Astrocyte (in vitro differentiated cells and primary cell): ENCODE measurements around the gene PTPRD. TPM values are rescaled to one million over a fixed set of nuclear protein-coding genes. Genes with fewer than 3 reads are reported as not detected.

ENCODE experiments used
- DNase-seq: peaks from one replicate; pipeline ENCODE4 v3.0.0-alpha.2; 2010; ENCODE audit warnings: low read depth
- FAIRE-seq: peaks from 2 replicates; lab custom pipeline; 2011; peaks lifted over from hg19 to GRCh38; lab: Jason Lieb, UNC
- H2AFZ ChIP-seq: 2 replicates; pipeline ENCODE4 v1.6.0; 2012; ENCODE audit warnings: low read depth, low read length, inconsistent platforms
- H3K27ac ChIP-seq: 2 replicates; pipeline ENCODE4 v1.5.1; 2011; ENCODE audit warnings: low read depth, low read length, inconsistent platforms
- H3K27me3 ChIP-seq: 2 replicates; pipeline ENCODE4 v1.6.0; 2011; ENCODE audit warnings: low read length, inconsistent platforms; ENCODE audit not compliant: insufficient read depth
- H3K36me3 ChIP-seq: 2 replicates; pipeline ENCODE4 v1.5.1; 2011; ENCODE audit warnings: low read length, inconsistent platforms; ENCODE audit not compliant: insufficient read depth
- H3K4me1 ChIP-seq: 2 replicates; pipeline ENCODE4 v1.5.1; 2011; ENCODE audit warnings: low read length, inconsistent platforms; ENCODE audit not compliant: insufficient read depth
- H3K4me2 ChIP-seq: 2 replicates; pipeline ENCODE4 v1.6.0; 2012; ENCODE audit warnings: low read length, inconsistent platforms
- H3K4me3 ChIP-seq: 2 replicates; pipeline ENCODE4 v1.5.1; 2011; ENCODE audit warnings: low read depth, mild to moderate bottlenecking, low read length, inconsistent platforms; ENCODE audit not compliant: insufficient read depth
- H3K79me2 ChIP-seq: 2 replicates; pipeline ENCODE4 v1.6.0; 2012; ENCODE audit warnings: mild to moderate bottlenecking, low read length, inconsistent platforms; ENCODE audit not compliant: insufficient read depth
- H3K9ac ChIP-seq: 2 replicates; pipeline ENCODE4 v1.6.0; 2012; ENCODE audit warnings: mild to moderate bottlenecking, low read length, inconsistent platforms
- H3K9me3 ChIP-seq: 2 replicates; pipeline ENCODE4 v1.5.1; 2012; ENCODE audit warnings: low read depth, mild to moderate bottlenecking, low read length, inconsistent platforms; ENCODE audit not compliant: insufficient read depth
- H4K20me1 ChIP-seq: 2 replicates; pipeline ENCODE4 v1.6.0; 2012; ENCODE audit warnings: low read length, inconsistent platforms; ENCODE audit not compliant: insufficient read depth
- H3K27ac Mint-ChIP-seq: one replicate; pipeline ENCODE4 v1.8.0; 2021; ENCODE audit warnings: mild to moderate bottlenecking, mixed read lengths; ENCODE audit not compliant: unreplicated experiment
- H3K27me3 Mint-ChIP-seq: one replicate; pipeline ENCODE4 v1.8.0; 2021; ENCODE audit warnings: low read depth, mixed read lengths; ENCODE audit not compliant: unreplicated experiment
- H3K36me3 Mint-ChIP-seq: one replicate; pipeline ENCODE4 v1.8.0; 2021; ENCODE audit warnings: low read depth, mixed read lengths; ENCODE audit not compliant: unreplicated experiment
- H3K4me1 Mint-ChIP-seq: one replicate; pipeline ENCODE4 v1.8.0; 2021; ENCODE audit warnings: low read depth, mixed read lengths; ENCODE audit not compliant: unreplicated experiment
- H3K4me3 Mint-ChIP-seq: one replicate; pipeline ENCODE4 v1.8.0; 2021; ENCODE audit warnings: mild to moderate bottlenecking, moderate library complexity, mixed read lengths; ENCODE audit not compliant: unreplicated experiment
- H3K9me3 Mint-ChIP-seq: one replicate; pipeline ENCODE4 v1.8.0; 2021; ENCODE audit warnings: mild to moderate bottlenecking, mixed read lengths; ENCODE audit not compliant: unreplicated experiment
- EZH2 ChIP-seq: IDR thresholded peaks from 2 replicates; pipeline ENCODE4 v1.6.1; 2012; ENCODE audit warnings: mild to moderate bottlenecking, low read length, inconsistent platforms; ENCODE audit not compliant: insufficient read depth
- total RNA-seq: library from RNA; stranded (reverse); gene quantifications from 2 replicates; pipeline ENCODE4 v1.2.1, GENCODE V29; 2021
- TF ChIP-seq, protein P1 (sequence below): IDR thresholded peaks from 2 replicates; pipeline ENCODE4 v1.5.1; 2011; ENCODE audit warnings: low read depth, mild to moderate bottlenecking, inconsistent platforms, low read length, moderate library complexity; ENCODE audit not compliant: insufficient read depth

The PTPRD gene
- total RNA-seq, 1 donor from 2014 or later: 88.1 TPM

GRCh38 chr9:8549214-8549613 lies 2063.6 kb downstream of the PTPRD start:
- no peaks in the 10 kb centered on the region for H3K9me3 ChIP-seq
- H3K79me2 ChIP-seq: no peaks in the 10 kb centered on the region
- H2AFZ ChIP-seq: no peak overlapping the region
- Mint-ChIP-seq H3K27ac (no peak overlapping the region), H3K4me3 (no peak overlapping the region), H3K36me3 (peaks cover 2% of the 10 kb centered on the region), H3K27me3 (no peaks in the 10 kb centered on the region), H3K4me1 (no peaks in the 10 kb centered on the region), H3K9me3 (no peaks in the 10 kb centered on the region)
- DNase-seq: no peak
- no peaks in the 10 kb centered on the region for H3K4me1 ChIP-seq
- H4K20me1 ChIP-seq: no peaks in the 10 kb centered on the region
- H3K27ac ChIP-seq: no peak overlapping the region
- no peak for TF ChIP-seq EZH2
- TF ChIP-seq, protein P1, sequence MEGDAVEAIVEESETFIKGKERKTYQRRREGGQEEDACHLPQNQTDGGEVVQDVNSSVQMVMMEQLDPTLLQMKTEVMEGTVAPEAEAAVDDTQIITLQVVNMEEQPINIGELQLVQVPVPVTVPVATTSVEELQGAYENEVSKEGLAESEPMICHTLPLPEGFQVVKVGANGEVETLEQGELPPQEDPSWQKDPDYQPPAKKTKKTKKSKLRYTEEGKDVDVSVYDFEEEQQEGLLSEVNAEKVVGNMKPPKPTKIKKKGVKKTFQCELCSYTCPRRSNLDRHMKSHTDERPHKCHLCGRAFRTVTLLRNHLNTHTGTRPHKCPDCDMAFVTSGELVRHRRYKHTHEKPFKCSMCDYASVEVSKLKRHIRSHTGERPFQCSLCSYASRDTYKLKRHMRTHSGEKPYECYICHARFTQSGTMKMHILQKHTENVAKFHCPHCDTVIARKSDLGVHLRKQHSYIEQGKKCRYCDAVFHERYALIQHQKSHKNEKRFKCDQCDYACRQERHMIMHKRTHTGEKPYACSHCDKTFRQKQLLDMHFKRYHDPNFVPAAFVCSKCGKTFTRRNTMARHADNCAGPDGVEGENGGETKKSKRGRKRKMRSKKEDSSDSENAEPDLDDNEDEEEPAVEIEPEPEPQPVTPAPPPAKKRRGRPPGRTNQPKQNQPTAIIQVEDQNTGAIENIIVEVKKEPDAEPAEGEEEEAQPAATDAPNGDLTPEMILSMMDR: no peak
- no peak overlapping the region for H3K4me2 ChIP-seq
- H3K27me3 ChIP-seq: no peaks in the 10 kb centered on the region
- H3K4me3 ChIP-seq: no peak overlapping the region
- no peak overlapping the region for H3K9ac ChIP-seq
- no peaks in the 10 kb centered on the region for H3K36me3 ChIP-seq
- no peak for FAIRE-seq

GRCh38 chr9:8543219-8543618 lies 2069.6 kb downstream of the PTPRD start:
- peaks cover 2% of the 10 kb centered on the region for H3K4me1 Mint-ChIP-seq
- Histone ChIP-seq H3K27me3 (no peaks in the 10 kb centered on the region), H3K27ac (no peak overlapping the region), H3K4me3 (no peak overlapping the region), H2AFZ (no peak overlapping the region), H3K79me2 (no peaks in the 10 kb centered on the region), H3K36me3 (no peaks in the 10 kb centered on the region), H3K4me1 (no peaks in the 10 kb centered on the region), H3K9ac (no peak overlapping the region), H4K20me1 (no peaks in the 10 kb centered on the region), H3K9me3 (no peaks in the 10 kb centered on the region), H3K4me2 (no peak overlapping the region)
- no peak for FAIRE-seq
- DNase-seq: no peak
- H3K9me3 Mint-ChIP-seq: no peaks in the 10 kb centered on the region
- H3K36me3 Mint-ChIP-seq: peaks cover 2% of the 10 kb centered on the region
- TF ChIP-seq, protein P1: no peak
- no peak for TF ChIP-seq EZH2
- H3K27me3 Mint-ChIP-seq: no peaks in the 10 kb centered on the region
- H3K27ac Mint-ChIP-seq: no peak overlapping the region
- no peak overlapping the region for H3K4me3 Mint-ChIP-seq

DNA sequence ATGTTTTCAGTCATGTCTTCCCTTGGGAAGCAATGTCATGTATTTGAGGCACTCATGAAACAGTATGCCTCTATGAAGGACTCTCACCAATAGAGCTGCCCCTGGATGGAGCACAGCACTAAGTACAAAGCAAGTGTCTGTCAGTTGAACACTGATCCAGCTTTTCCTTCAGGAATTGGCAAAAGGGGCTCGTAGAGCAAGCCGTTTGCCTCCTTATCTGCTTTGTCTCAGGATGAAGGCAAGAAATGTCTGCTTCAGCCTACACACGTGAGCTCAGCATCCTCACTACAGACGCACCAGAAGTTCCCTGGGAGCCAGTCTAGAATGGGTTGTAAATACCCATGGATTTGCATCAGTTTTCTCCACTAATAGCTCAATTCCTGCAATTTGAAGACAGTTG lies 2070.3 kb downstream of the PTPRD start:
- H4K20me1 ChIP-seq: no peaks in the 10 kb centered on the region
- TF ChIP-seq, protein P1: no peak
- no peak for TF ChIP-seq EZH2

More for the DNA sequence above, 2070.3 kb downstream of the PTPRD start:
- FAIRE-seq (no peak), DNase-seq (no peak)
- Histone ChIP-seq H3K4me3 (no peak overlapping the region), H3K27ac (no peak overlapping the region), H3K9me3 (no peaks in the 10 kb centered on the region), H2AFZ (no peak overlapping the region), H3K4me2 (no peak overlapping the region), H3K4me1 (no peaks in the 10 kb centered on the region), H3K79me2 (no peaks in the 10 kb centered on the region), H3K36me3 (no peaks in the 10 kb centered on the region), H3K9ac (no peak overlapping the region), H3K27me3 (no peaks in the 10 kb centered on the region)
- H3K27ac Mint-ChIP-seq: no peak overlapping the region
- peaks cover 2% of the 10 kb centered on the region for H3K36me3 Mint-ChIP-seq
- H3K9me3 Mint-ChIP-seq: no peaks in the 10 kb centered on the region
- H3K27me3 Mint-ChIP-seq: no peaks in the 10 kb centered on the region
- no peak overlapping the region for H3K4me3 Mint-ChIP-seq
- H3K4me1 Mint-ChIP-seq: peaks cover 2% of the 10 kb centered on the region
